PC-9 (cell line): Measurements from ENCODE around the gene MACROH2A2. TPM values are rescaled to one million over a fixed set of nuclear protein-coding genes. Genes with fewer than 3 reads are reported as not detected.

Source experiments
- BruUV-seq: library from RNA; stranded (reverse); fragments of 400-500 nt; replicated peaks from 2 replicates; lab custom pipeline; 2021; lab: Mats Ljungman, UMichigan
- CTCF ChIA-PET: fragments of 300-600 bp; sonication (Branson Sonifier 250); formaldehyde crosslinking; loops from one replicate; lab custom pipeline; 2022; ENCODE audit warnings: antibody characterized with exemption; lab: Charles Lee
- POLR2A ChIA-PET: fragments of 300-600 bp; sonication (Branson Sonifier 250); formaldehyde crosslinking; loops from one replicate; lab custom pipeline; 2022; ENCODE audit warnings: antibody characterized with exemption; ENCODE audit not compliant: unreplicated experiment; lab: Charles Lee
- DNase-seq, 2 experiments: peaks; one replicate each; pipeline versions ENCODE4 v3.0.0 to v3.0.0-alpha.2; 2015 to 2022; ENCODE audit warnings: mixed read lengths in 1 of 2
- H2AFZ ChIP-seq: fragments of 200-600 bp; sonication (generic); 2 replicates; pipeline ENCODE4 v1.8.1; 2017; ENCODE audit warnings: antibody characterized with exemption
- H3F3A ChIP-seq: fragments of 200-600 bp; sonication (generic); 2 replicates; pipeline ENCODE4 v1.8.1; 2017; ENCODE audit warnings: antibody characterized with exemption, mild to moderate bottlenecking, low read depth; ENCODE audit not compliant: insufficient read depth
- H3K27ac ChIP-seq: fragments of 200-600 bp; sonication (generic); 2 replicates; pipeline ENCODE4 v1.6.1; 2016; ENCODE audit warnings: mixed run types
- H3K27me3 ChIP-seq: fragments of 200-600 bp; sonication (generic); 2 replicates; pipeline ENCODE4 v1.6.1; 2016; ENCODE audit warnings: low read depth, mixed run types; ENCODE audit not compliant: insufficient read depth
- H3K36me3 ChIP-seq: fragments of 200-600 bp; sonication (generic); 2 replicates; pipeline ENCODE4 v1.6.1; 2016; ENCODE audit warnings: low read depth, mixed run types
- H3K4me1 ChIP-seq: fragments of 200-600 bp; sonication (generic); replicated peaks from 2 replicates; pipeline ENCODE4 v1.6.1; 2016; ENCODE audit warnings: mixed run types; ENCODE audit not compliant: insufficient read depth
- H3K4me2 ChIP-seq: fragments of 200-600 bp; sonication (generic); 2 replicates; pipeline ENCODE4 v1.6.1; 2017; ENCODE audit warnings: mixed run types
- H3K4me3 ChIP-seq: fragments of 200-600 bp; sonication (generic); 2 replicates; pipeline ENCODE4 v1.6.1; 2016; ENCODE audit warnings: mixed run types
- H3K79me2 ChIP-seq: fragments of 200-600 bp; sonication (generic); 2 replicates; pipeline ENCODE4 v1.6.1; 2017; ENCODE audit warnings: low read depth, mixed run types
- H3K9me2 ChIP-seq: fragments of 200-600 bp; sonication (generic); 2 replicates; pipeline ENCODE4 v1.8.1; 2017; ENCODE audit warnings: mild to moderate bottlenecking; ENCODE audit not compliant: insufficient read depth
- H3K9me3 ChIP-seq: fragments of 200-600 bp; sonication (generic); 2 replicates; pipeline ENCODE4 v1.8.1; 2016; ENCODE audit warnings: low read depth; ENCODE audit not compliant: insufficient read depth
- H4K20me1 ChIP-seq: fragments of 200-600 bp; sonication (generic); 2 replicates; pipeline ENCODE4 v1.8.1; 2017; ENCODE audit not compliant: insufficient read depth
- CTCF ChIP-seq: fragments of 200-600 bp; sonication (generic); conservative IDR thresholded peaks from 2 replicates; pipeline ENCODE4 v1.6.1; 2017; ENCODE audit warnings: mixed run types, antibody characterized with exemption, mild to moderate bottlenecking, moderate library complexity
- EZH2 ChIP-seq: fragments of 200-600 bp; sonication (generic); IDR thresholded peaks from 2 replicates; pipeline ENCODE4 v1.8.0; 2017; ENCODE audit warnings: antibody characterized with exemption, low read depth
- intact Hi-C: fragments of 100-400 bp; cut with micrococcal nuclease; formaldehyde crosslinking; loops from one replicate; pipeline ENCODE4 v1.10.0; 2022; ENCODE audit not compliant: unreplicated experiment
- total RNA-seq: library from RNA; stranded (reverse); gene quantifications from 2 replicates; pipeline ENCODE4 v1.2.3, GENCODE V29; 2021

The MACROH2A2 gene
- total RNA-seq, 1 experiment from 2014 or later = not detected

GRCh38 chr10:70135046-70135445 is 82.4 kb downstream of the MACROH2A2 start:
- H3K27me3 ChIP-seq = no peaks in the 10 kb centered on the region
- no peaks in the 10 kb centered on the region for H3K36me3 ChIP-seq
- H3K4me2 ChIP-seq = no peak overlapping the region
- H3K27ac ChIP-seq = no peak overlapping the region
- POLR2A ChIA-PET = no interaction called here
- TF ChIP-seq CTCF (no peak), EZH2 (no peak)
- no peak overlapping the region for H2AFZ ChIP-seq
- peaks cover 32% of the 10 kb centered on the region for H3K79me2 ChIP-seq
- no peak for DNase-seq
- CTCF ChIA-PET = no interaction called here
- H3F3A ChIP-seq = peaks cover 33% of the 10 kb centered on the region
- intact Hi-C loops = no loop called here
- H3K4me3 ChIP-seq = no peak overlapping the region
- no TSS peak for BruUV-seq
- no peaks in the 10 kb centered on the region for H3K9me3 ChIP-seq
- H3K4me1 ChIP-seq = peaks cover 23% of the 10 kb centered on the region
- H4K20me1 ChIP-seq = no peaks in the 10 kb centered on the region
- H3K9me2 ChIP-seq = no peaks in the 10 kb centered on the region

- ChIA-PET CTCF (interaction anchor here (0.8 kb wide), 1 partner anchor 11 kb away, joined by 3 read pairs; the partner anchor contains the start of gene TYSND1), POLR2A (interaction anchor here (0.5 kb wide), 1 partner anchor 87 kb away, joined by 6 read pairs; no protein-coding TSS in a partner anchor)
- peaks cover 16% of the 10 kb centered on the region for H3K4me1 ChIP-seq
- no peak overlapping the region for H2AFZ ChIP-seq
- no peak for DNase-seq
- H3K4me2 ChIP-seq = no peak overlapping the region
- no peaks in the 10 kb centered on the region for H3K36me3 ChIP-seq
- no peaks in the 10 kb centered on the region for H3K9me2 ChIP-seq
- peaks cover 25% of the 10 kb centered on the region for H3K79me2 ChIP-seq
- intact Hi-C loops = no loop called here
- no peak overlapping the region for H3K27ac ChIP-seq
- no peaks in the 10 kb centered on the region for H3K9me3 ChIP-seq
- peaks cover 27% of the 10 kb centered on the region for H3F3A ChIP-seq
- TF ChIP-seq EZH2 = no peak
- no peak for TF ChIP-seq CTCF
- H3K4me3 ChIP-seq = no peak overlapping the region
- no peaks in the 10 kb centered on the region for H3K27me3 ChIP-seq
- H4K20me1 ChIP-seq = no peaks in the 10 kb centered on the region
- BruUV-seq = no TSS peak
Observed at GRCh38 chr10:70135684-70136083, 83.0 kb downstream of the MACROH2A2 start.

GRCh38 chr10:70137135-70137534 is 84.5 kb downstream of the MACROH2A2 start:
- ChIA-PET CTCF (interaction anchor here (0.6 kb wide), 1 partner anchor 411 kb away, joined by 12 read pairs; no protein-coding TSS in a partner anchor), POLR2A (interaction anchor here (1.0 kb wide), 1 partner anchor 9 kb away, joined by 7 read pairs; the partner anchor contains the start of gene TYSND1)
- no TSS peak for BruUV-seq

More at GRCh38 chr10:70137135-70137534, 84.5 kb downstream of the MACROH2A2 start:
- H3K9me2 ChIP-seq = no peaks in the 10 kb centered on the region
- intact Hi-C loops = no loop called here
- H3K4me3 ChIP-seq = no peak overlapping the region
- TF ChIP-seq EZH2 = no peak
- no peak for TF ChIP-seq CTCF
- H3K4me2 ChIP-seq = no peak overlapping the region
- H3F3A ChIP-seq = peaks cover 17% of the 10 kb centered on the region; the same call in 1 of the 2 replicates
- peaks cover 15% of the 10 kb centered on the region for H3K4me1 ChIP-seq
- no peaks in the 10 kb centered on the region for H4K20me1 ChIP-seq
- no peaks in the 10 kb centered on the region for H3K9me3 ChIP-seq
- no peaks in the 10 kb centered on the region for H3K27me3 ChIP-seq
- H2AFZ ChIP-seq = no peak overlapping the region
- no peak for DNase-seq
- H3K79me2 ChIP-seq = peaks cover 11% of the 10 kb centered on the region
- no peak overlapping the region for H3K27ac ChIP-seq
- no peaks in the 10 kb centered on the region for H3K36me3 ChIP-seq
